H9 (cell line): ENCODE measurements around the gene TGM2. TPM values are rescaled to one million over a fixed set of nuclear protein-coding genes. Genes with fewer than 3 reads are reported as not detected.

Experiments
- DNase-seq: peaks from one replicate; pipeline ENCODE4 v3.0.0-alpha.2; 2017
- H2AFZ ChIP-seq: one replicate; pipeline ENCODE4 v1.6.1; 2013; ENCODE audit warnings: mild to moderate bottlenecking, low read length, control low read depth, moderate library complexity
- H2AK5ac ChIP-seq: 2 replicates; pipeline ENCODE4 v1.6.1; 2013; ENCODE audit warnings: low read length, control low read depth, mixed read lengths; ENCODE audit not compliant: insufficient read length
- H2BK120ac ChIP-seq: one replicate; pipeline ENCODE4 v1.6.1; 2013; ENCODE audit warnings: low read depth, mild to moderate bottlenecking, low read length, control low read depth, inconsistent platforms; ENCODE audit not compliant: poor library complexity, severe bottlenecking
- H2BK12ac ChIP-seq: 2 replicates; pipeline ENCODE4 v1.6.1; 2013; ENCODE audit warnings: low read length, control low read depth, mixed read lengths, low read depth; ENCODE audit not compliant: insufficient read length
- H2BK15ac ChIP-seq: 2 replicates; pipeline ENCODE4 v1.6.1; 2013; ENCODE audit warnings: low read depth, low read length, control low read depth
- H2BK20ac ChIP-seq: one replicate; pipeline ENCODE4 v1.6.1; 2013; ENCODE audit warnings: low read depth, mild to moderate bottlenecking, low read length, control low read depth, inconsistent platforms; ENCODE audit not compliant: poor library complexity, severe bottlenecking
- H2BK5ac ChIP-seq: 2 replicates; pipeline ENCODE4 v1.6.1; 2013; ENCODE audit warnings: low read length, control low read depth, mixed read lengths; ENCODE audit not compliant: insufficient read length
- H3K14ac ChIP-seq: 2 replicates; pipeline ENCODE4 v1.6.1; 2013; ENCODE audit warnings: low read length, control low read depth; ENCODE audit not compliant: insufficient read depth
- H3K18ac ChIP-seq: 2 replicates; pipeline ENCODE4 v1.6.1; 2013; ENCODE audit warnings: low read depth, mild to moderate bottlenecking, mixed read lengths, low read length, control low read depth; ENCODE audit not compliant: insufficient read length
- H3K23ac ChIP-seq: 2 replicates; pipeline ENCODE4 v1.6.1; 2013; ENCODE audit warnings: low read length, control low read depth, mixed read lengths, low read depth; ENCODE audit not compliant: insufficient read length
- H3K23me2 ChIP-seq: 2 replicates; pipeline ENCODE4 v1.6.1; 2013; ENCODE audit warnings: low read depth, mild to moderate bottlenecking, mixed read lengths, low read length, control low read depth; ENCODE audit not compliant: insufficient read length, poor library complexity, severe bottlenecking
- H3K27ac ChIP-seq: 2 replicates; pipeline ENCODE4 v1.5.1; 2013; ENCODE audit warnings: low read length, control low read depth, mixed read lengths, low read depth; ENCODE audit not compliant: insufficient read length
- H3K27me3 ChIP-seq: 2 replicates; pipeline ENCODE4 v1.6.1; 2013; ENCODE audit warnings: low read length, control low read depth, inconsistent platforms; ENCODE audit not compliant: insufficient read depth
- H3K4ac ChIP-seq: 2 replicates; pipeline ENCODE4 v1.6.1; 2013; ENCODE audit warnings: low read depth, mild to moderate bottlenecking, control low read depth, inconsistent platforms, low read length, moderate library complexity
- H3K4me1 ChIP-seq: 2 replicates; pipeline ENCODE4 v1.6.1; 2013; ENCODE audit warnings: low read length, control low read depth, inconsistent platforms; ENCODE audit not compliant: insufficient read depth
- H3K4me2 ChIP-seq: 2 replicates; pipeline ENCODE4 v1.6.1; 2013; ENCODE audit warnings: low read length, control low read depth, mixed read lengths; ENCODE audit not compliant: insufficient read length, insufficient read depth
- H3K56ac ChIP-seq: 2 replicates; pipeline ENCODE4 v1.6.1; 2013; ENCODE audit warnings: low read depth, mild to moderate bottlenecking, mixed read lengths, low read length, control low read depth; ENCODE audit not compliant: insufficient read length
- H3K79me1 ChIP-seq: 2 replicates; pipeline ENCODE4 v1.6.1; 2013; ENCODE audit warnings: low read depth, mild to moderate bottlenecking, moderate library complexity, low read length, control low read depth, inconsistent platforms; ENCODE audit not compliant: insufficient read depth, poor library complexity, severe bottlenecking
- H3K79me2 ChIP-seq: 2 replicates; pipeline ENCODE4 v1.6.1; 2013; ENCODE audit warnings: low read length, control low read depth, inconsistent platforms; ENCODE audit not compliant: insufficient read depth
- H3K9ac ChIP-seq: 2 replicates; pipeline ENCODE4 v1.6.1; 2013; ENCODE audit warnings: low read length, control low read depth, mixed read lengths; ENCODE audit not compliant: insufficient read length; ENCODE audit errors: extremely low read depth
- H3K9me3 ChIP-seq: one replicate; pipeline ENCODE4 v1.6.1; 2013; ENCODE audit warnings: low read depth, low read length, inconsistent platforms; ENCODE audit not compliant: control insufficient read depth
- H3T11ph ChIP-seq: one replicate; pipeline ENCODE4 v1.6.1; 2013; ENCODE audit warnings: mild to moderate bottlenecking, low read length, control low read depth, inconsistent platforms
- H4K20me1 ChIP-seq: one replicate; pipeline ENCODE4 v1.6.1; 2013; ENCODE audit not compliant: control insufficient read depth, insufficient read length, insufficient read depth
- H4K5ac ChIP-seq: 2 replicates; pipeline ENCODE4 v1.6.1; 2013; ENCODE audit warnings: low read depth, mild to moderate bottlenecking, mixed read lengths, low read length, control low read depth; ENCODE audit not compliant: insufficient read length
- H4K8ac ChIP-seq: replicated peaks from 2 replicates; pipeline ENCODE4 v1.6.1; 2013; ENCODE audit warnings: low read length, control low read depth, mixed read lengths, low read depth; ENCODE audit not compliant: insufficient read length
- H4K91ac ChIP-seq: 2 replicates; pipeline ENCODE4 v1.6.1; 2013; ENCODE audit warnings: low read depth, mild to moderate bottlenecking, moderate library complexity, mixed read lengths, low read length, control low read depth; ENCODE audit not compliant: insufficient read length
- H3K27ac Mint-ChIP-seq, 3 experiments: 2 replicates in 2 of 3; 3 replicates in 1 of 3; pipeline ENCODE4 v1.8.0; 2020 to 2021; ENCODE audit warnings: mixed read lengths in 3 of 3, mild to moderate bottlenecking in 1 of 3, moderate library complexity in 1 of 3
- H3K27me3 Mint-ChIP-seq: 2 replicates; pipeline ENCODE4 v1.8.0; 2021; ENCODE audit warnings: low read depth, mild to moderate bottlenecking, moderate library complexity, mixed read lengths
- H3K36me3 Mint-ChIP-seq, 3 experiments: 2 replicates in 2 of 3; 3 replicates in 1 of 3; pipeline ENCODE4 v1.8.0; 2020 to 2021; ENCODE audit warnings: low read depth in 3 of 3, mixed read lengths in 3 of 3; ENCODE audit not compliant: insufficient read depth in 1 of 3
- H3K4me1 Mint-ChIP-seq, 2 experiments: 2 replicates each; pipeline ENCODE4 v1.8.0; 2020; ENCODE audit warnings: mixed read lengths in 2 of 2
- H3K4me3 Mint-ChIP-seq, 2 experiments: 2 replicates in 1 of 2; 3 replicates in 1 of 2; pipeline ENCODE4 v1.8.0; 2020 to 2021; ENCODE audit warnings: mild to moderate bottlenecking in 2 of 2, mixed read lengths in 2 of 2, moderate library complexity in 1 of 2
- H3K9me3 Mint-ChIP-seq, 2 experiments: 2 replicates in 1 of 2; 3 replicates in 1 of 2; pipeline ENCODE4 v1.8.0; 2020; ENCODE audit warnings: mild to moderate bottlenecking in 2 of 2, mixed read lengths in 2 of 2, moderate library complexity in 1 of 2
- CTCF ChIP-seq: fragments of 200-600 bp; sonication (generic); conservative IDR thresholded peaks from 3 replicates; pipeline ENCODE4 v1.8.0; 2021; ENCODE audit warnings: antibody characterized with exemption, mild to moderate bottlenecking
- WGBS: extraction: QIAGEN DNeasy Blood & Tissue Kit; methylation state at CpG from one replicate; pipeline ENCODE4 v1.1.7; 2013; ENCODE audit warnings: missing lambda C conversion rate, low lambda C conversion rate, mixed read lengths; ENCODE audit not compliant: insufficient read length; ENCODE audit errors: extremely low coverage; 5-methylcytosine and 5-hydroxymethylcytosine counted together
- total RNA-seq: library from RNA; stranded (reverse); gene quantifications from 2 replicates; pipeline ENCODE4 v1.2.1, GENCODE V29; 2021

Gene TGM2
- total RNA-seq, 1 experiment from 2014 or later: 1.1 TPM

GRCh38 chr20:38094373-38094891, 70.6 kb downstream of the TGM2 start:
- no peak overlapping the region for H3K18ac ChIP-seq
- H2BK120ac ChIP-seq: no peak overlapping the region
- no peak overlapping the region for H3K4me2 ChIP-seq
- no peaks in the 10 kb centered on the region for H3K23me2 ChIP-seq
- Mint-ChIP-seq H3K27me3 (no peaks in the 10 kb centered on the region; the same call in 1 of the 2 replicates), H3K36me3 (peaks cover 1 to 21% (median 13%) of the 10 kb centered on the region in 3 experiments; a peak in 6 of 7 replicates), H3K9me3 (no peaks in the 10 kb centered on the region), H3K4me3 (no peak overlapping the region), H3K4me1 (peaks cover 3 to 6% of the 10 kb centered on the region in 2 experiments; a peak in 3 of 4 replicates), H3K27ac (no peak overlapping the region; a peak in 1 of 7 replicates)
- H3K56ac ChIP-seq: no peak overlapping the region
- H3K4me1 ChIP-seq: no peaks in the 10 kb centered on the region
- H2AFZ ChIP-seq: no peak overlapping the region
- no peak overlapping the region for H4K8ac ChIP-seq
- no peak for DNase-seq
- no peak overlapping the region for H2BK5ac ChIP-seq
- no peak overlapping the region for H4K91ac ChIP-seq
- no peak overlapping the region for H2BK15ac ChIP-seq
- H2AK5ac ChIP-seq: no peak overlapping the region
- no peak for TF ChIP-seq CTCF
- H4K20me1 ChIP-seq: no peaks in the 10 kb centered on the region
- H3K9me3 ChIP-seq: no peaks in the 10 kb centered on the region
- H3T11ph ChIP-seq: no peak overlapping the region
- H3K23ac ChIP-seq: no peak overlapping the region
- no peak overlapping the region for H3K4ac ChIP-seq
- H3K79me1 ChIP-seq: no peaks in the 10 kb centered on the region
- H3K79me2 ChIP-seq: no peaks in the 10 kb centered on the region
- no CpG with 5 or more reads among the region's 1 CpG for WGBS
- H3K14ac ChIP-seq: no peak overlapping the region
- H3K27ac ChIP-seq: no peak overlapping the region
- H3K9ac ChIP-seq: no peak overlapping the region
- H3K27me3 ChIP-seq: no peaks in the 10 kb centered on the region
- no peak overlapping the region for H2BK20ac ChIP-seq
- no peak overlapping the region for H2BK12ac ChIP-seq
- no peak overlapping the region for H4K5ac ChIP-seq
